ENCODE measurements around the gene STK24.

DNA sequence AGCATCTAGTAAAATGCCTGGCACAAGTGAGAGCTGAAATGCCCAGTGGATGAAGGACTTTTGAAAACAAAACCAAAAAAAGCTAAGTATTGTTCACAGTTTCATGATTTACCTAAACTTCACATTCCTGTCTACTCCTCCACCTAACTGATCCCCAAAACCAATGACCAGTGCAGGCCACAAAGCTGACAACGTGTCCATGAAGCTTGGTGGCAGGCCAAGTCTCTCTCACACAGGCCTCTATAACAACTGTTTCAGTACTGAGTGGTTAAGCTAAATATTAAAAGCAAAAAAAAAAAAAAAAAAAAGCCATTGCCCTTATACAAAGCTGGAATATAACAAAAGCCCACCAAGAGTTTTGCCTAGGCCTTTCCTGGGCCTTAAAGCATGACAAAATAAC is 36.4 kb downstream of the STK24 start:
- no peak for TF ChIP-seq CTCF (conservative IDR thresholded peaks at IDR 0.05; ENCODE audit: low read length)
- TF ChIP-seq EZH2phosphoT487 (IDR thresholded peaks at IDR 0.05; ENCODE audit: borderline replicate concordance): no peak

All from Loucy (cell line).